SK-N-SH (cell line): ENCODE data around the gene TULP3. TPM values are rescaled to one million over a fixed set of nuclear protein-coding genes. Genes with fewer than 3 reads are reported as not detected.

Experiments used
- CTCF ChIA-PET: fragments of 300-600, 350-600 bp; formaldehyde crosslinking; extraction: SDS; loops from one replicate; lab custom pipeline; 2021; lab: Yijun Ruan, JAX
- POLR2A ChIA-PET: fragments of 350-600 bp; sonication (Branson Sonifier 250); formaldehyde crosslinking; extraction: SDS; loops from one replicate; lab custom pipeline; 2020; ENCODE audit warnings: antibody characterized with exemption, inconsistent platforms; lab: Yijun Ruan, JAX
- DNase-seq: peaks from one replicate; pipeline ENCODE4 v3.0.0; 2012
- H2AFZ ChIP-seq: fragments of 200-600 bp; sonication (generic); 2 replicates; pipeline ENCODE4 v1.8.1; 2016; ENCODE audit warnings: antibody characterized with exemption, mild to moderate bottlenecking, low read depth
- H3F3A ChIP-seq: fragments of 200-600 bp; sonication (generic); replicated peaks from 2 replicates; pipeline ENCODE3; 2016; ENCODE audit warnings: antibody characterized with exemption, mild to moderate bottlenecking; ENCODE audit not compliant: insufficient read depth
- H3K27ac ChIP-seq, 2 experiments: fragments of 200-500 bp in 1 of 2; fragments of 200-600 bp in 1 of 2; sonication (Bioruptor generic) in 1 of 2; sonication (generic), shearing (Covaris generic) in 1 of 2; 2 replicates each; pipeline versions ENCODE4 v1.5.1 to v1.6.1; 2014 to 2016; ENCODE audit warnings: low read depth in 2 of 2, inconsistent platforms in 1 of 2, low read length in 1 of 2, mild to moderate bottlenecking in 1 of 2, mixed read lengths in 1 of 2
- H3K27me3 ChIP-seq: fragments of 200-600 bp; sonication (generic), shearing (Covaris generic); 2 replicates; pipeline ENCODE4 v1.6.1; 2016; ENCODE audit warnings: mixed run types; ENCODE audit not compliant: insufficient read depth
- H3K36me3 ChIP-seq, 2 experiments: fragments of 200-500 bp in 1 of 2; fragments of 200-600 bp in 1 of 2; sonication (Bioruptor generic) in 1 of 2; sonication (generic) in 1 of 2; replicated peaks in 1 of 2; 2 replicates each; pipeline versions ENCODE3 to v1.5.1; 2014 to 2016; ENCODE audit warnings: low read length in 1 of 2, mild to moderate bottlenecking in 1 of 2; ENCODE audit not compliant: insufficient read depth in 2 of 2, control insufficient read depth in 1 of 2
- H3K4me1 ChIP-seq, 2 experiments: fragments of 200-500 bp in 1 of 2; fragments of 200-600 bp in 1 of 2; sonication (Bioruptor generic) in 1 of 2; sonication (generic), shearing (Covaris generic) in 1 of 2; 2 replicates each; pipeline versions ENCODE4 v1.5.1 to v1.6.1; 2014 to 2016; ENCODE audit warnings: low read depth in 1 of 2, low read length in 1 of 2, mixed run types in 1 of 2; ENCODE audit not compliant: insufficient read depth in 2 of 2, control insufficient read depth in 1 of 2
- H3K4me2 ChIP-seq: fragments of 200-600 bp; sonication (generic), shearing (Covaris generic); 2 replicates; pipeline ENCODE4 v1.6.1; 2017; ENCODE audit warnings: mixed run types
- H3K4me3 ChIP-seq, 2 experiments: fragments of 200-500 bp in 1 of 2; fragments of 200-600 bp in 1 of 2; sonication (Bioruptor generic) in 1 of 2; sonication (generic), shearing (Covaris generic) in 1 of 2; 2 replicates each; pipeline versions ENCODE4 v1.5.1 to v1.8.1; 2014 to 2016; ENCODE audit warnings: low read depth in 2 of 2, inconsistent platforms in 1 of 2, low read length in 1 of 2, mild to moderate bottlenecking in 1 of 2, mixed read lengths in 1 of 2, moderate library complexity in 1 of 2
- H3K79me2 ChIP-seq: fragments of 200-600 bp; sonication (generic); 2 replicates; pipeline ENCODE4 v1.8.1; 2017; ENCODE audit warnings: mild to moderate bottlenecking; ENCODE audit not compliant: insufficient read depth
- H3K9ac ChIP-seq: fragments of 200-600 bp; sonication (generic); 2 replicates; pipeline ENCODE4 v1.6.1; 2017; ENCODE audit warnings: mixed run types
- H3K9me2 ChIP-seq: fragments of 200-600 bp; sonication (generic); 2 replicates; pipeline ENCODE4 v1.6.1; 2017; ENCODE audit warnings: mixed run types
- H3K9me3 ChIP-seq: fragments of 200-600 bp; sonication (generic); 2 replicates; pipeline ENCODE4 v1.6.1; 2017; ENCODE audit warnings: mixed run types, mild to moderate bottlenecking, moderate library complexity
- H4K20me1 ChIP-seq: fragments of 200-600 bp; sonication (generic); 2 replicates; pipeline ENCODE4 v1.6.1; 2017; ENCODE audit warnings: mild to moderate bottlenecking, mixed run types; ENCODE audit not compliant: insufficient read depth
- CTCF ChIP-seq: fragments of 200-600 bp; sonication (generic); IDR thresholded peaks from 2 replicates; pipeline ENCODE4 v1.6.1; 2017; ENCODE audit warnings: antibody characterized with exemption, mild to moderate bottlenecking, moderate library complexity
- EZH2phosphoT487 ChIP-seq: fragments of 200-600 bp; sonication (generic); IDR thresholded peaks from 2 replicates; pipeline ENCODE4 v1.6.1; 2017; ENCODE audit warnings: low read depth, mixed run types, mild to moderate bottlenecking, antibody characterized with exemption, moderate library complexity, borderline replicate concordance
- FOXM1 ChIP-seq: IDR thresholded peaks from 2 replicates; pipeline ENCODE4 v1.4.0; 2012; ENCODE audit warnings: low read depth, mild to moderate bottlenecking
- GABPA ChIP-seq: IDR thresholded peaks from 2 replicates; pipeline ENCODE4 v1.4.0; 2012; ENCODE audit warnings: low read depth, mild to moderate bottlenecking
- GATA2 ChIP-seq: sonication (generic); formaldehyde crosslinking; IDR thresholded peaks from 2 replicates; pipeline ENCODE4 v1.5.0; 2020; ENCODE audit warnings: mild to moderate bottlenecking, missing genetic modification reagents
- IRF3 ChIP-seq: fragments of 150-350 bp; IDR thresholded peaks from 2 replicates; pipeline ENCODE4 v1.6.1; 2016; ENCODE audit warnings: mild to moderate bottlenecking, low read depth, low read length
- JUND ChIP-seq: IDR thresholded peaks from 2 replicates; pipeline ENCODE4 v1.4.0; 2012
- MAX ChIP-seq: IDR thresholded peaks from 2 replicates; pipeline ENCODE4 v1.4.0; 2012; ENCODE audit warnings: low read depth
- MEF2A ChIP-seq: IDR thresholded peaks from 2 replicates; pipeline ENCODE4 v1.4.0; 2012; ENCODE audit warnings: low read depth, borderline replicate concordance
- MXI1 ChIP-seq: IDR thresholded peaks from 2 replicates; pipeline ENCODE4 v1.6.1; 2012; ENCODE audit warnings: mild to moderate bottlenecking, low read depth, low read length, improper control_type of control experiment
- NRF1 ChIP-seq: IDR thresholded peaks from 2 replicates; pipeline ENCODE4 v1.6.1; 2012; ENCODE audit warnings: low read depth, mild to moderate bottlenecking, low read length
- RAD21 ChIP-seq: IDR thresholded peaks from 2 replicates; pipeline ENCODE4 v1.6.1; 2012; ENCODE audit warnings: mild to moderate bottlenecking, low read length
- RFX5 ChIP-seq: IDR thresholded peaks from 2 replicates; pipeline ENCODE4 v1.6.1; 2012; ENCODE audit warnings: mild to moderate bottlenecking, improper control_type of control experiment, low read length
- RXRA ChIP-seq: IDR thresholded peaks from 2 replicates; pipeline ENCODE4 v1.4.0; 2012; ENCODE audit warnings: low read depth, mild to moderate bottlenecking, borderline replicate concordance
- SIN3A ChIP-seq: IDR thresholded peaks from 2 replicates; pipeline ENCODE4 v1.6.1; 2012; ENCODE audit warnings: low read depth, mild to moderate bottlenecking, low read length, moderate library complexity, borderline replicate concordance
- TAF1 ChIP-seq: IDR thresholded peaks from 2 replicates; pipeline ENCODE4 v1.6.1; 2012; ENCODE audit warnings: low read depth, mild to moderate bottlenecking, low read length, moderate library complexity, borderline replicate concordance
- TEAD4 ChIP-seq: IDR thresholded peaks from 2 replicates; pipeline ENCODE4 v1.4.0; 2012; ENCODE audit warnings: mild to moderate bottlenecking, borderline replicate concordance; ENCODE audit not compliant: insufficient read depth
- USF1 ChIP-seq: IDR thresholded peaks from 2 replicates; pipeline ENCODE4 v1.4.0; 2012; ENCODE audit warnings: low read depth, borderline replicate concordance
- USF2 ChIP-seq: fragments of 150-350 bp; IDR thresholded peaks from 2 replicates; pipeline ENCODE4 v1.6.1; 2017; ENCODE audit warnings: antibody characterized with exemption, low read length, low read depth, borderline replicate concordance
- ZBTB33 ChIP-seq: IDR thresholded peaks from 2 replicates; pipeline ENCODE4 v1.4.0; 2012; ENCODE audit warnings: low read depth, borderline replicate concordance
- WGBS: methylation state at CpG from one replicate; pipeline ENCODE4 v1.1.6; 2017; ENCODE audit warnings: low lambda C conversion rate; 5-methylcytosine and 5-hydroxymethylcytosine counted together
- polyA plus RNA-seq, 3 experiments: library from polyadenylated mRNA; depleted of rRNA; stranded (reverse); fragments of >200 nt; gene quantifications; 2 replicates each; pipeline ENCODE4 v1.2.3, GENCODE V29; 2012

The TULP3 gene
- polyA plus RNA-seq, 1 of the 3 experiments (the other 2 are of a cell fraction): 22.6 TPM

- POLR2A ChIA-PET: no interaction called here
- no peaks in the 10 kb centered on the region for H3K9me2 ChIP-seq
- H2AFZ ChIP-seq: no peak overlapping the region
- H3K4me2 ChIP-seq: no peak overlapping the region
- 88% methylated on average over 6 of the region's 6 CpGs for WGBS
- no peak overlapping the region for H3K27ac ChIP-seq
- DNase-seq: no peak
- no peaks in the 10 kb centered on the region for H4K20me1 ChIP-seq
- H3K4me3 ChIP-seq: no peak overlapping the region
- no peaks in the 10 kb centered on the region; the same call in 1 of the 2 replicates for H3K79me2 ChIP-seq
- H3K27me3 ChIP-seq: no peaks in the 10 kb centered on the region
- H3K4me1 ChIP-seq: peaks cover 0 to 2% of the 10 kb centered on the region in 2 experiments; a peak in 1 of 4 replicates
- peaks cover 6% of the 10 kb centered on the region for H3F3A ChIP-seq
- TF ChIP-seq EZH2phosphoT487 (no peak), NRF1 (no peak), MXI1 (no peak), ZBTB33 (no peak), GATA2 (no peak), JUND (no peak), USF1 (no peak), RAD21 (no peak), USF2 (no peak), IRF3 (no peak), MAX (no peak), CTCF (no peak), GABPA (no peak), RXRA (no peak), FOXM1 (no peak), RFX5 (no peak), MEF2A (no peak), TAF1 (no peak), TEAD4 (no peak), SIN3A (no peak)
- TF ChIP-seq, all 33 proteins: peak for 0
- CTCF ChIA-PET: interaction anchor here (1.0 to 2.6 kb wide), 2 partner anchors 10 to 81 kb away, joined by 4 to 14 read pairs; no protein-coding TSS in a partner anchor
- no peak overlapping the region for H3K9ac ChIP-seq
- H3K36me3 ChIP-seq: peaks cover 33 to 69% of the 10 kb centered on the region in 2 experiments
- H3K9me3 ChIP-seq: no peaks in the 10 kb centered on the region
Measured at GRCh38 chr12:2934371-2934770, 43.7 kb downstream of the TULP3 start.
